HTR-8/SVneo (cell line): Measurements from ENCODE around the gene CRYBG2.
"Not testable (repeated sequence)": the region's sequence is repeated elsewhere in the genome, so short reads cannot be mapped to it uniquely, and the experiment has no call there.

ENCODE experiments used
- DNase-seq: peaks from one replicate; pipeline ENCODE4 v3.0.0; 2011; ENCODE audit warnings: low spot score, mixed read lengths; ENCODE audit not compliant: insufficient read length
- FAIRE-seq: peaks from 2 replicates; lab custom pipeline; 2011; peaks lifted over from hg19 to GRCh38; lab: Jason Lieb, UNC

CRYBG2 gene

DNA sequence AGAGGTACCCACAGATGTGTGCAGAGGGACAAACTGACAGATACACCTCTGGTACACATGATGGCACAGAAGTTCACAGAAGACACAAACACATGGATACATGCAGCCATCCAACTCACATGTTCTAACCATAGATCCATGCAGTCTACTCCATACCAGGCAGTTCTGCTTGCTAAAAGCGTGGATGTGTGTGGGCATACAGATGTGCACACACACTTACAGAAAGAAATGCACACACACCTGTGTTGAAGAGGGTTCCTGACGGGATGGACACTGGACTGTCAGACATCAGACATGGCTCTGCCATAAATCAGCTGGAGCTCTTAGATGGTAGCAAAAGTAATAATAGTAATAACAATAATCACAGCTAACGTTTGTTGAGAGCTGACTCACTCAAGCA is 29.4 kb downstream of the CRYBG2 start:
- DNase-seq (no peak), FAIRE-seq (no peak)

DNA sequence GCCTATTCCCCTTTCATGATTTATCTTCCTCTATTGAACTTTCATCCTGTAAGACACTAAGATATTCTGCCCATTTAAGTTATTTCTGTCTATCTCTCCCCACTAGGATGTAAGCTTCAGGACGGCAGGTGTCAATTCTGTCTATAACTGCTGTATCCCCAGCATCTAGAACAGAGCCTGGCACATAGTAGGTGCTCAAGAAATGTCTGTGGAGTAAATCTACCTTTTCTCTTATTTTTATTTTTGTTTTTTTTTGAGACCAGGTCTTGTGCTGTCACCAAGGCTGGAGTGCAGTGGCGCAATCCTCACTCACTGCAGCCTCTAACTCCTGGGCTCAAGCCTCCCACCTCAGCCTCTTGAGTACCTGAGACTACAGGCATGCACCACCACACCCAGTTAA is 30.5 kb downstream of the CRYBG2 start:
- FAIRE-seq = no peak

DNA sequence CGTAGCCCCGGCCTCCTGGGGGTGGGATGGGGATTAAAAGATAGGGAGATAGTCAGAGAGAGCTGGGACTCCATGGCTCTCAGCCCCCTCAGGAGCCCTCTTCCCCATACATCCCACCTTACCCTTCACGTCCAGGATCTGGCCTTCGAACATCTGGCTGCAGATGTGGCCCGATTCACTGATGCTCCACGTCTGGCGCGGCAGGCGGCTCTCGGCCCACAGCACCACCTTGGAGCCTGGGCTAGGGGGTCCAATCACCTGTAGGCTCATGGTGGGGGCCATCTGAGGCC is 31.9 kb downstream of the CRYBG2 start:
- FAIRE-seq = no peak
- no peak for DNase-seq

More for the DNA sequence above, 30.5 kb downstream of the CRYBG2 start:
- DNase-seq = no peak

DNA sequence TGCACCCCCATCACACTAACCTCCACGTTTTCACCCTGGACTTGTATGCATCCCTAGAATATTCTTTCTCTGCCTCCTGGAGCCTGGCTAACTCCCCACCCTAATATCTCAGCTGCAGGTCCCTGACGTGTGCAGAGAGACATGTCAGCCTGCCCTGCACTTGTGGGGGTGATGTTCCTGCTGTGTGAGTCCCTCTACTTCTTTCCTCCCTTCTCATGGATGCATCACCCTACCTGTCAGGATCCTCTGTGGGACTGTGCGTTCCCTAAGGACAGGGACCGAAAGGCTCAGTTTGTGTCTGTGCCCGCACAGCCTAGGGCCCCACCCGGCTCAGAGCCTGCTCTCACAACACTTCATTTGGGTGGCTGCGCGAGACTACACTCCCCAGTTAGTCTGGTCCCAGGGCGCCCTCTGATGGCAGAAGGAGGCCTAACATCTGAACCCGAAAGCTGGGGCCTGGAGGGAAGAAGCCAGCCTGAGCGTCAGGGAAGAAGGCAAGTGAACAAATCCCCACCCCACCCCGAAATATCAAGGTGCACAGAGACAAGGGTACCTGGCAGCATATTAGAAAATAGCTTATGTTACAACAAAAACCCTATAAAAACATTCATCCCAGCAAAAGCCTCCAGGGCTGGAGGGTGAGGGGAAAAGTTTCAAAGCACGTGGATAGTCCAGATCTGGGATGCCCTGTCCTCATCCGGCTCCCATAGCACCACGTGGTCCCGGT is 32.5 kb downstream of the CRYBG2 start:
- DNase-seq = peak; percentile 84
- peak; percentile 74 for FAIRE-seq

DNA sequence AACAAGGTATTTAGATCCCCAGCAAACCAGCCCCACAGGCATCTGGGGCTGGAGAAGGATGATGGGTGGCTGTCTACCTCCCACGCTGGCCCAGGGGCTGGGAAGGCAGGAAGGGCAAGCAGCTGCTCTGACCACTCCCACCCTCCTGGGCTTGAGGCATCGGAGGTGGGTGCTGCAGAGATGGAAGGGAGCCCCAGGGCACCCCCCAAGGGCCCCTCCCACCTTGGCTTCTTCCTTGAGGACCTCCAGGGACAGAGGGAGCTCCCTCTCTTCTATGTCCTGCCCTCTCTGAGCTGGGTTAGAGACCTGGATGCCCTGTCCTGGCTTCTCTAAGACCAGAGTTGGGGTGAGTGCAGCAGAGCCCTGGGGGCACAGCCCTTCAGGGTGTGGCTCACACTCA is 33.0 kb downstream of the CRYBG2 start:
- DNase-seq = no peak
- no peak for FAIRE-seq

DNA sequence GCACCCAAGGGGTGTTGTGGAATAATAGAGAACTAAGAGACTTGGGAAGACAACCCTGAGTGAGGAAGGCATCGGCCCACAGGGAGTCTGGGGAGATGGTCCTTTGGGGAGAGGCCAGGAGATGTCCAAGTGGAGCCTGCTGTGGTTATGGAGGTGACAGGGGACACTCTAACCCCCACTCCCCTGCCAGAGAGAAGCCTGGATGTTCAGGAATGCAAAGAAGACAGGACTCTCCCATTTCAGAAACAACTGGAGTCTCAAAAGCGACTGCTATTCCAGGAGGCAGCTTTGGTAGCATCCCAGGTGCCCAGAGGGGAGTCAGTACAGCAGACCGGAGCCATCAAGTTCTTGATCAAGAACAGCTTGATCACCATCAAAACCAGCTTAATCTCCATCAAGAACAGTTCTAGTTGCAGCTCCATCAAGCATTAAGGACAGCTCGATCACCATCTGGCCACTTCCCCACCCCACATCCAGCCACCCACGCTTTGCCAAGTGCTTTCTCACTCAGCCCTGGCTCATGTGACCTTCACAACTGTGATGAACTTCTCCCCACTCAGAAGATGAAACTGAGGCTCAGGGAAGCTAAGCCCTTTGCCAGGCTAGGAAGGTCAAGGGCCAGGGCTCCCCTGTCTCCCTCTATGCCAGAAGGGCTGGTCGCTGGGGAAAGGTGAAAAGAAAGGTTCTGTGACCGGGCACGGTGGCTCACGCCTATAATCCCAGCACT is 35.4 kb downstream of the CRYBG2 start:
- FAIRE-seq (no peak), DNase-seq (no peak)

DNA sequence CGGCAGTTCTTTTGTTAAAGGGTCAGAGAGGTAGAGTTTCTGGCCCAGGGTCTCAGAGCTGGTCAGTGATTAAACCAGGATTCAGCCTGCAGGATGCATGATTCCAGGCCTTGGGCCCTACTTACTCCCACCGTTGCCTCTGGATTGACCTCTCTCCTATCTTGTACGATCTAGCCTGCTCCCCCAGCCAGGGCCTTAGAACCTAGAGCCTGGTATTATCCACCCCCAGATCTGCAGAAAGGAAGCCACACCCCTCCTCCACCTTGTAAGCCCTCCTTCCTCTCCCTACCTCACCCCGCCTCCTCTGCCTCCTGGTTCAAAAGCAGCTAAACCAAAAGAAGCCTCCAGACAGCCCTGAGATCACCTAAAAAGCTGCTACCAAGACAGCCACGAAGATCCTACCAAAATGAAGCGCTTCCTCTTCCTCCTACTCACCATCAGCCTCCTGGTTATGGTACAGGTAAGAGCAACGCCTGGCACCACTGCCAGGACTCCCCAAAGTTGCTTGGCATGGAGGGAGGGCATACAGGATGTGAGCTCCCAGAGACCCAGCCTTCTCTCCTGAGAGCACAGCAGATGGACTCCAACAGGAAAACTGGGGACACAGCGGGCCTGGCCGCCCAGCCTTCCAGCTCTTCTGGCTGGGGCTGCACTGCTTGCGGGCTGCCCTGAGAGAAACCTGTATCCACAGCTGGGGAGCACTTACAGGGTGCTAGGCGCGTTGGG is 36.2 kb downstream of the CRYBG2 start, which contains the start of gene CD52:
CD52 (plus strand) TSS at position 347 of the 726 bp plus-strand sequence; CDS start at position 407, 60 bp downstream.
- no peak for FAIRE-seq
- no peak for DNase-seq

DNA sequence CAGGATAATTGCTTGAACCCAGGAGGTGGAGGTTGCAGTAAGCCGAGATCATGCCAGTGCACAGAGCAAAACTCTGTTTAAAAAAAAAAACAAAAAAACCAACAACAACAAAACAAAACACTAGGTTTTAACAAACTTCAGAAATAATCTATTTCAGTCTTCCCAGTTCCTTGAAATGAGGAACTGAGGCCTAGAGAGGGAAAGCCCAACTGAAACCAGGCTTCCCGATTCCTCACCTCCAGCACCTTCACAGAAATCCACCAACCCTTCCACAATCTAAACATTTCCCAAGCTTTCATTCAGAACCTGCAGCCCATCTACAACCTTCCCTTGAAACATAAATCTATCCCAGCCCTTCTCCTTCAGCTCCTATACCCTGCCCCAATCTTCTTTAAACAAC is 36.8 kb downstream of the CRYBG2 start:
- no peak for DNase-seq
- no peak for FAIRE-seq

DNA sequence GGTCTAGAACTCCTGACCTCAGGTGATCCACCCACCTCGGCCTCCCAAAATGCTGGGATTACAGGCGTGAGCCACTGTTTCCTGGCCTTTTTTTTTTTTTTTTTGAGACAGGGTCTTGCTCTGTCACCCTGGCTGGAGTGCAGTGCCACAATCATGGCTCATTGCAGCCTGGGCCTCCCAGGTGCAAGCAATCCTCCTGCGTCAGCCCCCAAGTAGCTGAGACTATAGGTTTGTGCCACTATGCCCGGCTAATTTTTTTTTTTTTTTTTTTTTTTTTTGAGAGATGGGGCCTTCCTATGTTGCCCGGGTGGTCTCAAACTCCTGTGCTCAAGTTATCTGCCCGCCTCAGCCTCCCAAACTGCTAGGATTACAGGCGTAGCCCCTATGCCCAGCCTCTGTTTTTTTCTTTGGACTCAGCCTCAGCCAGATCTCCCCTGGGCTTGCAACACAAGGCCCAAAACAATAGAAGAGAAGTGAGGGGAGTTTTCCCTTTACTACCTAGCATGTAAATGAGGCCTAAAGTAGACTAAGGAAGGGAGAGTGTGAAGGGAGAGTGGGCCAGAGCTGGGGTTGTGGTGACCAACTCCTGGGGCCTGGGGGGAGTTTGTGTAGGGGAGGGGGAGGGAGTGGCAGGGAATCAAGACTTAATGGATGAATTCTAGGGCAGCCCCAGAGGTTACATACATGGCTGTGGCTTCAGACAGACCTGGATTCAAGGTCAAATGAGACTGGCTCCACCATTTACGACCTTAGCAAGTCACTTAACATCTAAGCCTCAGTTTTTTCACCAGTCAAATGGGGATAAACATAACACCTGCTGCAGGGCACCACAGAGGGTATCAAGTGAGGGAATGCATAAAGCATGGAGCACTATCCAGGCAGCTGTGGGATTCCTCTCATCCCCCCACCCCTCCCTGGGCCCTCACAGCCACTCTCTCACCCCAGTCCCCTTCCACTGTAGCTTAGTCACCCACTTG is 37.8 kb downstream of the CRYBG2 start:
- DNase-seq (no peak), FAIRE-seq (no peak)

DNA sequence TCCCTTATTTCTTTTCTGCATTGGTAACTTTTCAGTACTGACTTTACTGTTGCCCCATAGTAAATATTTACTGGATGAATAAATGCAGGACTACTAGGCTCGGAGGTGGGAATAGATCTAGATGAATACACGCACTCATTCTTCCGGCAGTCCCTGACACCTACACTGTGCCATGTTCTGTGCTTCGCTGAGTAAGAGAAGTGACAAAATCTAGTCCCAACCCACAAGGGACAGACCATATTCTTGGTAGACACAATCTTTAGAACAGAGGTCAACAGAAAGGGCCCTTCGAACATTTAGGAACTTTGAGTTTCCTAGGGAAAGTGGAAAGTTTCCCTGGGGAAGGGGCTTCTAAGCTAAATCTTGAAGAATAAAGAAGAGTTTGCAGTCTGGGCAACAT is 39.4 kb downstream of the CRYBG2 start:
- FAIRE-seq = no peak
- no peak for DNase-seq

DNA sequence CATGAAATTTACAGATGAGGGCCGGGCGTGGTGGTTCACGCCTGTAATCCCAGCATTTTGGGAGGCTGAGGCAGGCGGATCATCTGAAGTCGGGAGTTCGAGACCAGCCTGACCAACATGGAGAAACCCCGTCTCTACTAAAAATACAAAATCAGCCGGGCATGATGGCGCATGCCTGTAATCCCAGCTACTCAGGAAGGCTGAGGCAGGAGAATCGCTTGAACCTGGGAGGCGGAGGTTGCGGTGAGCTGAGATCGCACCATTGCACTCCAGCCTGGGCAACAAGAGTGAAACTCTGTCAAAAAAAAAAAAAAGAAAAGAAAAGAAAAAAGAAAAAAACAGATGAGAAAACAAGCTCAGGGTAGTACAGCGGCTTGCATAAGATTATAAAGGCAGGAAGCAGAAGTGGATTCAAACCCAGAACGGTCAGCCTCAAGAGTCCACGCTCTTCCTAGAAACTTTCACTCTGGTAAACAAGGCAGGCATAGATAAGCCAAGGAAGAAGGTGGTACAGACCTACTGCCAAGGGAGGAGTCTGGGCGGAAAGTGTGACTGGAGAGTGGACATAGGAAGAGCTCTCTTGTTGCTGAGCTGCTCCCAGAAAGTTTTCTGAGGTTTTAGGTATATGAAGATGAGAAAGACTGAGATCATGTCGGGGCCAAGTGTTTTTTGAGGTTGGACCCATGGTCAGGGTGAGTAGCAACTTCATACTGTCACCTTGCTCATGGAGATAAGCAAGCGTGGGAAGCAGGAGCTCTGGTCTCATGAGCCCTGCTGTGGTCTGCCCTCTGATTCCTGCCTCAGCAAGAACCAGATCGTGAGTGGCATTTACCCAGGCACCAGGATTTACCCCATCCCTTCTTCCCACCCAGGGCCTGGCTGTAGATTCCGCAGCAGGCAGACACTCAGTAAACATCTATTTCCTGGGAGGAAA is 45.7 kb downstream of the CRYBG2 start:
- FAIRE-seq, DNase-seq: not testable (repeated sequence)

DNA sequence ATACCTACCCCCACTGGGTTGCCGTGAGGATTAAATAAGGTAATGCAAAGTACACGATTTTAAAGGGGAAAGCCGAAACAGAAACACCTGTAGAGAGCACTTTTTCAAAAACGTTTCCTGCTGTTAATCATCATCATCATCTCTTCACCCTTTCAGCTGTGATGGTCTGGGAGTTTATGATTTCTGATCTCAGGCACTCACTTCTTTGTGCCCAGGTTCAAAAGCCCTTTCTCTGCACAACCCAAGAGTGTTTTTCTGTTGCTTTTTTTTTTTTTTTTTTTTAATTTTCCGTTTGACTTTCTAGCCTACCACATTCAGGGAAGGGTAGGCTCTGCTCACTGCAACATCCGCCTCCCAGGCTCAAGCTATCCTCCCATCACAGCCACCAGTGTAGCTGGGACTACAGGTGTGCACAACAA is 46.6 kb downstream of the CRYBG2 start:
- DNase-seq (no peak), FAIRE-seq (no peak)

DNA sequence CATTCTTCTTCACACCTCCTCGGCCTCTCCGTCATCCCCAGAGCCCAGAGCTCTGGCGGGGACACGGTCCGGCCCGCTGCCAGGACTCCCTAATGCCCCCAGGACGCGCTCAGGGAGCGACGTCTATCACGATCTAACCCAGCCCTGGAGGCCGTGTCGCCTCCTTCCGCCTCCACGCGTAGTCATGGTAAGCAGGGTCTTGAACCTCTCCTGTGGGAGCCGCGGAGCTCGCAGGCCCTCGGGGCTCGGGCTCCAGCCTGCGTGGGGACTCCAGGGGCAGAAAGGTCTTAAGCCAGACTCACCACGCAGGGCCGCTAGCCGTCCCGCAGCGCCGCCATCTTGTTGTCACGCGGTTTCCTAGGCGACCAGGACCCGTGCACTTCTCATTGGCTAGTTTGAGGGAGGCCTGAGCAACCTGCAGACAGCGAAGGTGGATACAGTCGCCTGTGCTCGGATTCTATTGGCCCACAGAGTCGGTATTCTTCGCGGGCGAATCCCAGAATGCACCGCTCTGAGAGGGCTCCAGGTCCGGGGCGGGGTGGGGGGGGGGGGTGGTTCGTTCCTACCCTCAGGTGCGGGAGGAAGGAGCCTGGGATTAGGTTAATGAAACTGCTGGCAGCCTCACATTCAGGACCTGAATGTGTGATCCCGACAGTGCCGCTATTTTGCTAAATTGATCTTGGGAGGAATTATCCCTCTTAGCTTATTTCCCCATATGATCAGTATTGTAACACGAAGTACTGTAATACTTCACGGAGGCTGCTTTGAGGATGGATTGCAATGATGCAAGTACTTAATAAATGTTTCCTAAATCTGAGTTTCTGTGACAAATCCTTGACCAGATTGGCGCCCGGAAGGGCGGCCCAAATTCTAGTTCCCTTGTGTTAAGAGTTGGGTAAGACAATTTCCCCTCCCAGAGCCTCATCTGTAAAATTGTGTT is 47.4 kb downstream of the CRYBG2 start, which contains the start of gene UBXN11:
UBXN11 (minus strand) TSS at position 347 of the 940 bp plus-strand sequence. CDS start 3,753 bp downstream, outside the sequence.
- DNase-seq (peak; percentile 99), FAIRE-seq (peak; percentile 31)

DNA sequence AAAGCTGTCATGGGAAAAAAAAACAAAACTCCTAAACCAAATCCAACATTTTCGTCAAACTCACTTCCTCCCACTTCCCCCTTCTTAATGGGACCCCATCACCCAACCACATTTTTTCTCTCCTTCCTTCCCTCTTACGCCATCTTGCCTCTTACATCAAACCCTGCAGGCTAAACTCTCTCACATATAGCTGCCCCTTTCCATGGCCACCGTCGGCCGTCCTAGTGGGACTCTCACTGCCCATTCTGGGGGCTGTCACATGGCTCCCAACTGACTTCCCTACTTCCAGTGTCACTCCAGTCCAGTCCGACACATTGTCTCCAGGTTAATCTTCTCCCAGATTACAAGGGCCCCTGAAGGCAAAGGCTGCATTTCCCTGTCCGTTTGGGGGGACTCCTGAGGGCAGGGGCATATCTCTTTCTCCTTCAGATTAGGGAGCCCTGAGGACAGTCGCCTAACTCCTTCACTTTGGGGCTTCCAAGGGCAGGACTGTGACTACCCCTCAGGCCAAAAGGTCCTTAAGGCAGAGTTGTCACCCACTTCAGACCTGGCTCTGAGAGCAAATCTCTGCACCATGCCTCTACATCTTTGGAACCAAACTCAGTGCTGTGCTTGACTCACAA is 48.2 kb downstream of the CRYBG2 start:
- DNase-seq (no peak), FAIRE-seq (no peak)

DNA sequence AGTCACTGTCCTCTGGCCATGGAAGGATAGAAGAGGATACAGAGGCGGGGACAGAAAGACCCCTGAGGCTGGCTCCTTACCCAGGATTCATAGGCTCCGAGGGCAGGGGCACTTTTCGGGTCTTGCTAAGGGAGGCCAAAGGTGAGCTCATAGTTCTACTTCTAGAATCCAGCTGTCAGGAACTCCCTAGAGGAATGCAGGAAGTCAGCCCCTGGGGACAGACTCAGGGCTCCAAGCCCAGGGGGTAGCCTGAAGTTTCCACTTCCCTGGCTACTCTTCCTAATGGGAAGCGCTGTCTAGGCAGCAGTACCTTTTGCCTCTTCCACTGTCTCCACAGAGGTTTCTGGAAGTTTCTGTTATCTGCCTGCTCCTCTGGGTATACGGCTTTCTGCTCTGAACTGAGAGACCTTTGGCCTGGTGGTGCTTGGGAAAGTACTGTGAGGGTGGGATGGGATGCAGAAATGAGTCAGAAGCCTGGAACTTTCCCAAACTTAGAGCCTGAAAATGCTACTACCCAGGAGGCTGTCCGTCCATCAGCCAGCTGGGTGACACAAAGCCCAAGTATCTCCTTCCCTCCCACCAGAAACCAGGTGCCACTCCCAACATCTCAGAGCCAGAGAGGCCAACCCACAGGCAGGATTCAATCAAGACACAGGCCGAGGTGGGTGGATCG is 51.1 kb downstream of the CRYBG2 start:
- FAIRE-seq = no peak

DNA sequence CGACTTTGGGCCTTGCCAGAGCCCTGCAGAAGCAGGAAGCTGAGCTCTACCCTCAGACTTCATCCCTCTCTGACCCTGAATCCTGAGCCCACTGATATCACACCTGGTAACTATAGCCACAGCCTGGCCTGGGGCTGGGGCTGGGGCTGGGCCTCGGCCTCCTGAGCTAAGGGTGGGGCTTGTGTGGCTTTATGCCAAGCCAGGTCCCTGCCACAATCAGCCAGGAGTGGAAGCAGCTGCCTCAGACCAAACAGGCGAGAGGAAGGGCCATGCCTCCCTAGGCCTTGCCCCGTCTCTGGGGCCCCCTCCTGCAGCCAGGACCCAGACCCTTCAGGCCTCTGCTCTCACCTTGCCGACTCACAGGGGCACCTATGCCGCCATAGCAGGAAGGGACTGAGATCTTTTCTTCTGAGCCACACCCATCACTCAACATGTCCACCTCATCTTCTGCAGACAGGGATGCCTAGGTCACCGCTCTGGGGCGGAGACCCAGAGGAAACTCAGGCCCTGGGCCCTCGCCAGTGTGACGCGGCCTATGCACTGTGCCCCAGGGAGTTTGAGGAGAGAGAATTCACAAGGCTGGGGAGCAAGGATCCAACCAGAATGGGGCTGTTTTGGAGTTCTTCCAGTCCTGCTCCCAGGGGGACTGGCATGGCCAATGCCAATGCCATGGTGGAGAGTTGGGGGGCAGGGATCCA is 53.2 kb downstream of the CRYBG2 start:
- DNase-seq (no peak), FAIRE-seq (no peak)

More for the DNA sequence above, 51.1 kb downstream of the CRYBG2 start:
- DNase-seq = no peak
